Epithelial cell of esophagus (primary cell): Measurements from ENCODE around the gene SUGCT.

ENCODE experiments used
- DNase-seq: peaks from one replicate; pipeline ENCODE4 v3.0.0; 2010; ENCODE audit warnings: low read depth
- H3K4me3 ChIP-seq: 2 replicates; pipeline ENCODE4 v1.5.1; 2011; ENCODE audit warnings: mild to moderate bottlenecking, low read length, control low read depth
- TF ChIP-seq, protein P1 (sequence below): IDR thresholded peaks from 2 replicates; pipeline ENCODE4 v1.5.1; 2011; ENCODE audit warnings: low read depth, mild to moderate bottlenecking, low read length, control low read depth, inconsistent platforms; ENCODE audit not compliant: insufficient read depth; ENCODE audit errors: missing control alignments

The SUGCT gene

DNA sequence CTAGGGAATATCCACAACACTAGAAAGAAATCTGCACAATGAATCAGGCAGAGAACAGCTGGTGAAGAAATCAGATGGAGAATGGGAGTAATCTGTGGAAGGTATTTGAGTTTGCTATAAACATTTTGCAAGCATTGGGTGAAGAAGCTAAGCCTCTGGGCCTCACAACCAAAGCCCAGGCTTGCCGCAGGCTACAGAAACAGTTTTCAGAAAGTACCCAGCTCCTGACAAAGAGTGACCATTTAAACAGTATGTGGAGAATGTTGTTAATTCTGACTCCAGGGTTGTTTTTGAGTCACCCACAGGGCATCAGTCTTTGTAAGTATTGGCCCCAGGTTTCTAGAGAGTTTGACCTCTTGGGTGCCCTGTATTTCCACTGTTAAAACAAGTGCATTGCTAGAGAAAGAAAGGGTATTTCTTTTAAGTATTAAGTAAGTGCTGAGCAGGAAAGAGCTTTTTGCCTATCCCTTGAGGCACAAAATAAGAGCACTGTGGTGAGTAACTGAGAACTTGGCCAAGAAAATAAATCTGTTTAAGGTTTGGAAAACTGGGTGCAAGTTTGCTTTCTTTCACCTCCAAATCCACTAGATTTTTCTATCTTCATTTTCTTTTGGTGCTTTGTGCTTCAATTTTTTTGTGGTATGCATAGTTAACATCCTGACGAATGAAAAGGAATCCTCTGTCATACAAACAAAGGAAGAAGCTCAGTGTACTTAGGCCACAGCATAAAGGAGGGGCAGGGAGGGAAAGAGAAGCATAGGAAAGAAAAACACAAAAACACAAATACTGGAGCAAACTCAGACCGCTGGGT, 691.8 kb downstream of the SUGCT start:
- DNase-seq = peak; percentile 43
- TF ChIP-seq, protein P1, sequence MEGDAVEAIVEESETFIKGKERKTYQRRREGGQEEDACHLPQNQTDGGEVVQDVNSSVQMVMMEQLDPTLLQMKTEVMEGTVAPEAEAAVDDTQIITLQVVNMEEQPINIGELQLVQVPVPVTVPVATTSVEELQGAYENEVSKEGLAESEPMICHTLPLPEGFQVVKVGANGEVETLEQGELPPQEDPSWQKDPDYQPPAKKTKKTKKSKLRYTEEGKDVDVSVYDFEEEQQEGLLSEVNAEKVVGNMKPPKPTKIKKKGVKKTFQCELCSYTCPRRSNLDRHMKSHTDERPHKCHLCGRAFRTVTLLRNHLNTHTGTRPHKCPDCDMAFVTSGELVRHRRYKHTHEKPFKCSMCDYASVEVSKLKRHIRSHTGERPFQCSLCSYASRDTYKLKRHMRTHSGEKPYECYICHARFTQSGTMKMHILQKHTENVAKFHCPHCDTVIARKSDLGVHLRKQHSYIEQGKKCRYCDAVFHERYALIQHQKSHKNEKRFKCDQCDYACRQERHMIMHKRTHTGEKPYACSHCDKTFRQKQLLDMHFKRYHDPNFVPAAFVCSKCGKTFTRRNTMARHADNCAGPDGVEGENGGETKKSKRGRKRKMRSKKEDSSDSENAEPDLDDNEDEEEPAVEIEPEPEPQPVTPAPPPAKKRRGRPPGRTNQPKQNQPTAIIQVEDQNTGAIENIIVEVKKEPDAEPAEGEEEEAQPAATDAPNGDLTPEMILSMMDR = no peak
- H3K4me3 ChIP-seq = no peak overlapping the region

DNA sequence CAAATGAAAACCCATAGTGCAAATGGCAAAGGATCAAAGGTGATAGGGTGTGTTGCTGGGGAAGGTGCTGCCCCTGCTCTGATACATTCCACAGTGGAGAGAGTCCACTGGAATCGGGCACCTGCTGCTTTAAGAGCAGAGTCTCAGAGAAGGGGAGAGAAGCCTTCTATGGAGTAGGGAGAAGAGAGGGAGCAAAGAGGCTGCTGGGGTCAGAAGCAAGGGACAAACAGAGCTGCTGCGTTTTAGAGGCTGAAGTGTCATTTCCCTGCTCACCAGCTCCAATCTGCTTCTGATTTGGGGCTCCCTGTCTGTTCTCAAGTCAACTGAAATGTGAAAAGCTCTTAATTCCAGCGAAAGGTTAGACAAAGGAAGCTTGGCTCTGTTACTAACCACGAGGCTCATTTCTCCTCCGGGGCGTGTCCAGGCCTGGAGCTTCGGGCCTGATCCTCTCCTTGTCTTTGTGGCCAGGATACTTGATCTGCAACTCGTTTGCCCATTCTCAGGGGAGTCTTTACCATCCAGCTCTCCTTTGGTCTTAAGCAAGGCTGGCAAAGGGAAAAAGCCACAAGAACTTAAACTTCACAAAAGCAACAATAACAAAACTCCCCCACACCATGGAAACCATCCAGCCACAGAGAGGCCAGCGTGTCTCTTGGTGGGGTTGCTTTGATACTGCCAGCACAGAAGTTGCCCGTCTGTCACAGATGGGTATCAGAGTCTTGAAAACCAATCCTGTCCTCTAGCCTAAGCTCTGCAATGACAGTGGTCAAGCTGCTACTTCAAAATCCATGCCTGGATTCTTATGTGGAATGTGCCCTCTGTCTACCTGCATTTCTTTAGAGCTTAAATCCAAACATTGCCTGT, 692.6 kb downstream of the SUGCT start:
- DNase-seq = peak; percentile 66
- TF ChIP-seq, protein P1 = no peak
- H3K4me3 ChIP-seq = no peak overlapping the region

- no peak overlapping the region for H3K4me3 ChIP-seq
- TF ChIP-seq, protein P1 = no peak
- no peak for DNase-seq
Observed at GRCh38 chr7:40828686-40829600, 694.1 kb downstream of the SUGCT start.

DNA sequence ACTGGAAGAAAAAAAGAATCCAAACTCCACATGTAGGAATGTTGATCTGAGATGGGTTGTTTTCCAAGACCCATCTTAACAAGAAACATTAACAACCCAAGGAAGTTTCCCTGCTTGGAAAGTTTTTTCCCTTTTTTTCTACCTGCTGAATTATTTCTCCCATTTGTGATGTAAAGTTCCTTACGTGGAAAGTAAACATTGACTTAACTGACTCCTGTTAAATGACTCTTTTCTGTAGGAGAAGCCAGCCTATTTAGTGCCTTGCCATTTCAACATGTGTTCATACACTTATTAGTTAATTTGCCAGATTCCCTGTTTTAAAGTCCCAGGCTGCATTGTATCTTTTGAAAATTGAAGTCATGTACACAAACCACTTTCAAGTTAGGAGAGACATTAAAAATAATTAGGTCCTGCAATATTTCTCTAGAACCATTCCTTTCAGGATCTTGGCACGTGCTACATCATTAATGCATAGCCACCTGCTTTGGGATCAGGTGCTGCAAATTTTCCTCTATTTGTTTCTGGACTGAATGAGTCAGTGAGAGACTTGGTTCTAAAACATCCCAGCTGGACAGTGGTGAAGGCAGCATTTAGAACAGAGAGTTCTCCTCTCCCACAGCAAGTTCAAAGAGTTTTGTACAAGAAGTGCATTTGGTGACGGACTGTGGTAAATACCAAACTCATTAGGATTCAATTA, 698.5 kb downstream of the SUGCT start:
- H3K4me3 ChIP-seq = no peak overlapping the region
- TF ChIP-seq, protein P1 = no peak
- DNase-seq = no peak

DNA sequence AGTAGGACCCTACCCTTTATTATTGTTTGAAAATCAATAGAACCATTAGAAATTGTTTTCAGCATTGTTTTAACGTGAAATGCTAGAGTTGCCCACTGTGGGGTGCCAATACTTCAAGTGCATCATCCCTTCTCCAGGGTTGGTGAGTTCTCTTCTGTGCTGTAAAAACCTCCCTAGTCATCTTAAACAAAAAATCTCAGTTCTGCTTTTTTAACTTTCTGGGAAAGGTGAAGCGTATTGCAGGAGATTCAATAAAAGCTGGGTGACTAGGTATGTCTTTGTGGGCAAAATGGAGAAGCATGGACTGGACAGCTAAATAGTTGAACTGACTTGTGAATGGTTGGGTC, 699.1 kb downstream of the SUGCT start:
- peak; percentile 36 for DNase-seq
- H3K4me3 ChIP-seq = no peak overlapping the region
- TF ChIP-seq, protein P1 = peak; percentile 20

- peak; percentile 80 for DNase-seq
- no peak overlapping the region for H3K4me3 ChIP-seq
- TF ChIP-seq, protein P1 = no peak
Observed at GRCh38 chr7:40836218-40836617, 701.4 kb downstream of the SUGCT start.
